Ishikawa (cell line): Measurements from ENCODE around the gene TMEM235.
A peak's percentile ranks its signal among the peaks of the same experiment; 100 is the strongest.

Experiments
- CEBPB ChIP-seq: IDR thresholded peaks from 2 replicates; pipeline ENCODE4 v1.6.1; 2012
- CREB1 ChIP-seq: IDR thresholded peaks from 2 replicates; pipeline ENCODE4 v1.6.1; 2012; ENCODE audit warnings: low read depth
- EGR1 ChIP-seq: IDR thresholded peaks from 2 replicates; pipeline ENCODE4 v1.6.1; 2012
- EP300 ChIP-seq: IDR thresholded peaks from 2 replicates; pipeline ENCODE4 v1.6.1; 2012; ENCODE audit warnings: borderline replicate concordance
- FOXM1 ChIP-seq: IDR thresholded peaks from 2 replicates; pipeline ENCODE4 v1.6.1; 2012; ENCODE audit warnings: low read depth, borderline replicate concordance
- MAX ChIP-seq: IDR thresholded peaks from 2 replicates; pipeline ENCODE4 v1.6.1; 2012
- NFIC ChIP-seq: IDR thresholded peaks from 2 replicates; pipeline ENCODE4 v1.6.1; 2012
- RAD21 ChIP-seq: IDR thresholded peaks from 2 replicates; pipeline ENCODE4 v1.6.1; 2012; ENCODE audit warnings: low read depth
- REST ChIP-seq: IDR thresholded peaks from 2 replicates; pipeline ENCODE4 v1.6.1; 2012; ENCODE audit warnings: low read depth, mild to moderate bottlenecking
- TAF1 ChIP-seq: IDR thresholded peaks from 2 replicates; pipeline ENCODE4 v1.6.1; 2012; ENCODE audit warnings: low read depth, mild to moderate bottlenecking
- TCF12 ChIP-seq: IDR thresholded peaks from 2 replicates; pipeline ENCODE4 v1.6.1; 2012; ENCODE audit warnings: low read depth
- TEAD4 ChIP-seq: IDR thresholded peaks from 2 replicates; pipeline ENCODE4 v1.6.1; 2012
- USF1 ChIP-seq: IDR thresholded peaks from 2 replicates; pipeline ENCODE4 v1.6.1; 2012
- YY1 ChIP-seq: IDR thresholded peaks from 2 replicates; pipeline ENCODE4 v1.6.1; 2012; ENCODE audit warnings: low read depth
- ZBTB7A ChIP-seq: IDR thresholded peaks from 2 replicates; pipeline ENCODE4 v1.6.1; 2012; ENCODE audit warnings: low read depth

TMEM235 gene

GRCh38 chr17:78249074-78249817, 17.8 kb downstream of the TMEM235 start:
- TF ChIP-seq TEAD4, result no peak
- no peak for TF ChIP-seq EGR1
- TF ChIP-seq FOXM1, result no peak
- no peak for TF ChIP-seq USF1
- TF ChIP-seq ZBTB7A, result no peak
- no peak for TF ChIP-seq NFIC
- no peak for TF ChIP-seq TAF1
- no peak for TF ChIP-seq EP300
- TF ChIP-seq REST, result no peak
- TF ChIP-seq CREB1, result no peak
- no peak for TF ChIP-seq YY1

GRCh38 chr17:78249818-78250806, 18.7 kb downstream of the TMEM235 start:
- no peak for TF ChIP-seq CREB1
- TF ChIP-seq TAF1, result no peak
- TF ChIP-seq REST, result no peak
- no peak for TF ChIP-seq CEBPB
- no peak for TF ChIP-seq USF1
- no peak for TF ChIP-seq NFIC
- no peak for TF ChIP-seq ZBTB7A
- no peak for TF ChIP-seq TCF12
- TF ChIP-seq RAD21, result no peak
- TF ChIP-seq MAX, result no peak
- no peak for TF ChIP-seq EP300
- no peak for TF ChIP-seq YY1
- TF ChIP-seq TEAD4, result no peak
- TF ChIP-seq EGR1, result no peak
- TF ChIP-seq FOXM1, result no peak

GRCh38 chr17:78250891-78251772, 19.7 kb downstream of the TMEM235 start:
- TF ChIP-seq ZBTB7A, result peak; percentile 88
- TF ChIP-seq NFIC, result peak; percentile 20
- no peak for TF ChIP-seq TEAD4
- no peak for TF ChIP-seq EP300
- TF ChIP-seq RAD21, result peak; percentile 94
- peak; percentile 66 for TF ChIP-seq USF1
- TF ChIP-seq MAX, result peak; percentile 61
- no peak for TF ChIP-seq CEBPB
- no peak for TF ChIP-seq TAF1
- TF ChIP-seq TCF12, result no peak; the same call in 1 of the 2 replicates
- TF ChIP-seq CREB1, result no peak
- TF ChIP-seq REST, result no peak
- no peak for TF ChIP-seq EGR1
- TF ChIP-seq FOXM1, result no peak
